Endothelial cell (in vitro differentiated cells): ENCODE measurements around the gene IRF7. TPM values are rescaled to one million over a fixed set of nuclear protein-coding genes. Genes with fewer than 3 reads are reported as not detected.
A peak's percentile ranks its signal among the peaks of the same experiment; 100 is the strongest.

Experiments
- DNase-seq: peaks from one replicate; pipeline ENCODE4 v3.0.0; 2021; ENCODE audit warnings: low spot score
- H3K27ac Mint-ChIP-seq: one replicate; pipeline ENCODE4 v1.8.0; 2021; ENCODE audit warnings: mixed read lengths, inconsistent platforms; ENCODE audit not compliant: unreplicated experiment
- H3K27me3 Mint-ChIP-seq: one replicate; pipeline ENCODE4 v1.8.0; 2021; ENCODE audit warnings: mild to moderate bottlenecking, moderate library complexity, mixed read lengths, inconsistent platforms; ENCODE audit not compliant: unreplicated experiment
- H3K36me3 Mint-ChIP-seq: one replicate; pipeline ENCODE4 v1.8.0; 2021; ENCODE audit warnings: mild to moderate bottlenecking, low read depth, mixed read lengths, inconsistent platforms; ENCODE audit not compliant: unreplicated experiment
- H3K4me1 Mint-ChIP-seq: one replicate; pipeline ENCODE4 v1.8.0; 2021; ENCODE audit warnings: mild to moderate bottlenecking, mixed read lengths, inconsistent platforms; ENCODE audit not compliant: unreplicated experiment
- H3K4me3 Mint-ChIP-seq: one replicate; pipeline ENCODE4 v1.8.0; 2021; ENCODE audit warnings: mild to moderate bottlenecking, mixed read lengths, inconsistent platforms; ENCODE audit not compliant: unreplicated experiment
- H3K9me3 Mint-ChIP-seq: one replicate; pipeline ENCODE4 v1.8.0; 2021; ENCODE audit warnings: mixed read lengths, inconsistent platforms; ENCODE audit not compliant: unreplicated experiment
- total RNA-seq: library from RNA; stranded (reverse); fragmentation: NEBNext Ultra II Directional; extraction: Animal tissue kit (Norgen Biotek cat#: 25700); gene quantifications from one replicate; pipeline ENCODE4 v1.2.1, GENCODE V29; 2021; ENCODE audit not compliant: unreplicated experiment
- TF ChIP-seq, protein P1 (sequence below): fragments of 200-600 bp; sonication (generic); IDR thresholded peaks from one replicate; pipeline ENCODE4 v1.5.0; 2021; ENCODE audit warnings: antibody characterized with exemption; ENCODE audit not compliant: unreplicated experiment

Gene IRF7
- total RNA-seq, 1 donor from 2014 or later = 11.6 TPM

DNA sequence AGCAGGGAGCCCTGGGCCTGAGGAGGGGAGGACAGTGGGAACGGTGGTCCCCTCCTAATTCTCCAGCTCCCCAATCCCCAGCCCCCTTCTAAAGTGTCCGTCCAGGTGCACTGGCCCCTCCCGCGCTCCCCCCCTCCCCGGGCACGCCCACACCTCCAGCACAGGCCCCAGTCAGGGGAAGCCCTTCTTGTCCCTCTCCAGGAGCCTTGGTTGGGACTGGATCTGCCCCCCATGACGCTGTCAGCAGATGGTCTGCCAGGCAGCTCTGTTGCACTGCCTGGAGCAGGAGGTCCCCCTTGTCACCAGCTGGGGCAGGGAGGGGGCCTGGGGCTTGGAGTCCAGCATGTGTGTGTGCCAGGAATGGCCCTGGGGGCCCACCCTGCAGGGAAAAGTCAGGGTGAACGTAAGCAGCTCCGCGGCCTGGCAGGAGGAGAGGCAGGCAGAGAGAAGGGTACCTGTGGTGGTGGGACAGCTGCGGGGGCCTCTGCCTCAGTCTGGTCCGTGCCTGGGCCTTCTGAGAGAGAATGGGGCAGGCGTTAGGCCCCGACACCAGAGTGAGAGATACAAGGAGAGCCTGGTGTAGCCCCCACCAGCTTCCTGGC lies 1.6 kb downstream of the IRF7 start:
- H3K4me1 Mint-ChIP-seq = peaks cover 3% of the 10 kb centered on the region
- H3K27ac Mint-ChIP-seq = no peak overlapping the region
- no peaks in the 10 kb centered on the region for H3K9me3 Mint-ChIP-seq
- TF ChIP-seq, protein P1, sequence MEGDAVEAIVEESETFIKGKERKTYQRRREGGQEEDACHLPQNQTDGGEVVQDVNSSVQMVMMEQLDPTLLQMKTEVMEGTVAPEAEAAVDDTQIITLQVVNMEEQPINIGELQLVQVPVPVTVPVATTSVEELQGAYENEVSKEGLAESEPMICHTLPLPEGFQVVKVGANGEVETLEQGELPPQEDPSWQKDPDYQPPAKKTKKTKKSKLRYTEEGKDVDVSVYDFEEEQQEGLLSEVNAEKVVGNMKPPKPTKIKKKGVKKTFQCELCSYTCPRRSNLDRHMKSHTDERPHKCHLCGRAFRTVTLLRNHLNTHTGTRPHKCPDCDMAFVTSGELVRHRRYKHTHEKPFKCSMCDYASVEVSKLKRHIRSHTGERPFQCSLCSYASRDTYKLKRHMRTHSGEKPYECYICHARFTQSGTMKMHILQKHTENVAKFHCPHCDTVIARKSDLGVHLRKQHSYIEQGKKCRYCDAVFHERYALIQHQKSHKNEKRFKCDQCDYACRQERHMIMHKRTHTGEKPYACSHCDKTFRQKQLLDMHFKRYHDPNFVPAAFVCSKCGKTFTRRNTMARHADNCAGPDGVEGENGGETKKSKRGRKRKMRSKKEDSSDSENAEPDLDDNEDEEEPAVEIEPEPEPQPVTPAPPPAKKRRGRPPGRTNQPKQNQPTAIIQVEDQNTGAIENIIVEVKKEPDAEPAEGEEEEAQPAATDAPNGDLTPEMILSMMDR = no peak
- peaks cover 9% of the 10 kb centered on the region for H3K36me3 Mint-ChIP-seq
- H3K27me3 Mint-ChIP-seq = peaks cover 23% of the 10 kb centered on the region
- DNase-seq = no peak
- peak overlapping the region; percentile 42 for H3K4me3 Mint-ChIP-seq

DNA sequence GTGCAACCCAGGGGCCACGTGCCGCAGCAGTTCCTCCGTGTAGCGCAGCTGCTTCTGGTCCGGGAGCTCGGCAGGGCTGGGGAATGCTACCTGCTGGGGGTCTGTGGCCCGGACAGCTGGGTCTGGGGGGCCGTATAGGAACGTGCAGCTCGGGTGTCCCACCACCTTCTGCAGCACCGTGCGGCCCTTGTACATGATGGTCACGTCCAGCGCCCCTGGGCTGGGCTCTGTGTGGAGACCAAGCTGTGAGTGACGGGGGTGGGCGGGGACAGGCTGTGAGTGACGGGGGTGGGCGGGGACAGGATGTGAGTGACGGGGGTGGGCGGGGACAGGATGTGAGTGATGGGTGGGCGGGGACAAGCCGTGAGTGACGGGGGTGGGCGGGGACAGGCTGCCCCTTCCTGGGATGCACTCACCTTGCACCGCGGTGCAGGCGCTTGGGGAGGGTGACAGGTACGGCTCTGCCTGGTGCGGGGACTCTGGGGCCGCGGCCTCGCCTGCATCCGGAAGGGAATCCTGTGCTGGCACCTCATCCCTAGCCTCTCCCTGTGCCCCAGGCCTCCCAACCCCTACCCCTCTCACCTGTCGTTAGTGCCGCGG lies 2.3 kb downstream of the IRF7 start:
- peaks cover 23% of the 10 kb centered on the region for H3K27me3 Mint-ChIP-seq
- no peak for DNase-seq
- H3K9me3 Mint-ChIP-seq = no peaks in the 10 kb centered on the region
- H3K4me1 Mint-ChIP-seq = peaks cover 3% of the 10 kb centered on the region
- peaks cover 9% of the 10 kb centered on the region for H3K36me3 Mint-ChIP-seq
- TF ChIP-seq, protein P1 = no peak
- H3K27ac Mint-ChIP-seq = no peak overlapping the region
- no peak overlapping the region for H3K4me3 Mint-ChIP-seq

DNA sequence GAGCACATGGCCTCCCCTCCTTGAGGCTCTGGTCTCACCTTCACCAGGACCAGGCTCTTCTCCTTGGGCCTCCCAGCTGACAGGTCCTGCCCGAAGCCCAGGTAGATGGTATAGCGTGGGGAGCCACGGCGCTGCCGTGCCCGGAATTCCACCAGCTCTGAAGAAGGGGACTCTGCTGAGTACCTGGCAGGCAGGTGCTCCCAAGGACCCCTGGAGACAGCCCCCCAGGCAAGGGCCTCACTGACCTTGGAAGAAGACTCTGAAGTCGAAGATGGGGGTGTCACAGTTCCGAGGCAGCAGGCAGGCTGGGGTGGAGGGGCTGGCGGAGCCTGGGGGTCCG lies 2.8 kb downstream of the IRF7 start:
- peaks cover 3% of the 10 kb centered on the region for H3K4me1 Mint-ChIP-seq
- no peak overlapping the region for H3K4me3 Mint-ChIP-seq
- peaks cover 9% of the 10 kb centered on the region for H3K36me3 Mint-ChIP-seq
- H3K27me3 Mint-ChIP-seq = peaks cover 20% of the 10 kb centered on the region
- no peak for DNase-seq
- TF ChIP-seq, protein P1 = no peak
- H3K27ac Mint-ChIP-seq = no peak overlapping the region
- H3K9me3 Mint-ChIP-seq = no peaks in the 10 kb centered on the region

DNA sequence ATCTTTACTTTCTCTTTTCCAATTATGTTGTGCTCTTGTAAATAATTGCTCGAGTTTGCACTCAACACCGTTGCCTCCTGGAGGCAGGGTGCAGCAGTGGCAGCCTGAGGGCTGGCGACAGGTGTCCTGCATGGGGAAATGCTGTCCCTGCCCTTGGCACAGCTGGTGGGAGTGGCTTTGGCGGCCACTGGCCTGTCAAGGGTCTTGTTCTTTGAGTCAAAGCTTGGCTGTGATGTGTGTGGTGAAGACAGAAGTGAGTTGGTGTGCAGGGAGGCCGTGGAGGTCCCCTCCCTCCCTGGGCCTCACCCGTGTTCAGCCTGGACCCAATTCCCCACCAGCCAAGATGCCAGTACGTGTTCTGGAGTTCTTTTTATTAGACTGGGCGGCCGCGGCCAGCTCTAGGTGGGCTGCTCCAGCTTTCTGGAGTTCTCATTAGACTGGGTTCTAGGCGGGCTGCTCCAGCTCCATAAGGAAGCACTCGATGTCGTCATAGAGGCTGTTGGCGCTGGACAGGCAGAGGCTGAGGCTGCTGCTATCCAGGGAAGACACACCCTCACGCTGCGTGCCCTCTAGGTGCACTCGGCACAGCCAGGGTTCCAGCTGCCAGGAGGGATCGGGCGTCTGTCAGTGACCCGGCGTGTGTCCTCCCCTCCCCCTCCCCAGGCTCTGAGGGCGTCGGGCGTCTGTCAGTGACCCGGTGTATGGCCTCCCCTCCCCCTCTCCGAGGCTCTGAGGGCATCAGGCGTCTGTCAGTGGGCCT lies 3.4 kb downstream of the IRF7 start:
- no peak for DNase-seq

More for the DNA sequence above, 3.4 kb downstream of the IRF7 start:
- TF ChIP-seq, protein P1 = no peak
- Mint-ChIP-seq H3K36me3 (peaks cover 9% of the 10 kb centered on the region), H3K4me1 (peaks cover 3% of the 10 kb centered on the region), H3K27ac (peak overlapping the region; percentile 25), H3K4me3 (peak overlapping the region; percentile 77), H3K27me3 (peaks cover 20% of the 10 kb centered on the region), H3K9me3 (no peaks in the 10 kb centered on the region)
